OCI-LY3 (cell line): Measurements from ENCODE around the gene TPGS2.

Source experiments
- H2AFZ ChIP-seq: fragments of 200-600, 300-600 bp; shearing (Covaris generic); 2 replicates; pipeline ENCODE4 v1.6.0; 2014; ENCODE audit warnings: antibody characterized with exemption, low read depth, low read length
- H3K27ac ChIP-seq: fragments of 200-600, 300-600 bp; sonication (generic); 2 replicates; pipeline ENCODE4 v1.5.1; 2014; ENCODE audit warnings: mild to moderate bottlenecking, low read length, moderate library complexity, mixed read lengths
- H3K27me3 ChIP-seq: fragments of 200-600, 300-600 bp; sonication (generic); 2 replicates; pipeline ENCODE4 v1.6.1; 2014; ENCODE audit warnings: low read depth, low read length, mixed read lengths
- H3K36me3 ChIP-seq: fragments of 200-600, 300-600 bp; sonication (generic); replicated peaks from 2 replicates; pipeline ENCODE3; 2014; ENCODE audit warnings: low read depth, low read length, mixed read lengths
- H3K4me1 ChIP-seq: fragments of 300-600, 200-600 bp; sonication (generic); 2 replicates; pipeline ENCODE4 v1.6.1; 2014; ENCODE audit warnings: low read length, mixed read lengths
- H3K4me2 ChIP-seq: fragments of 200-600, 300-600 bp; sonication (generic); 2 replicates; pipeline ENCODE4 v1.6.1; 2014; ENCODE audit warnings: low read length, mixed read lengths
- H3K4me3 ChIP-seq: fragments of 300-600, 200-600 bp; sonication (generic); 2 replicates; pipeline ENCODE4 v1.5.1; 2014; ENCODE audit warnings: antibody characterized with exemption, mild to moderate bottlenecking, low read length, moderate library complexity
- H3K79me2 ChIP-seq: fragments of 300-600, 200-600 bp; shearing (Covaris generic); 2 replicates; pipeline ENCODE4 v1.6.1; 2014; ENCODE audit warnings: mild to moderate bottlenecking, low read length, mixed read lengths
- H3K9ac ChIP-seq: fragments of 300-600, 200-600 bp; shearing (Covaris generic); 2 replicates; pipeline ENCODE4 v1.6.0; 2014; ENCODE audit warnings: mild to moderate bottlenecking, low read length, moderate library complexity
- H3K9me3 ChIP-seq: fragments of 200-600, 300-600 bp; shearing (Covaris generic); 2 replicates; pipeline ENCODE4 v1.6.1; 2014; ENCODE audit warnings: low read length, mixed read lengths; ENCODE audit not compliant: insufficient read depth
- H4K20me1 ChIP-seq: fragments of 200-600, 300-600 bp; sonication (generic); 2 replicates; pipeline ENCODE4 v1.6.1; 2016; ENCODE audit warnings: low read length, mixed read lengths; ENCODE audit not compliant: insufficient read depth
- EZH2phosphoT487 ChIP-seq: fragments of 200-600 bp; shearing (Covaris generic); IDR thresholded peaks from 2 replicates; pipeline ENCODE4 v1.6.1; 2018; ENCODE audit warnings: antibody characterized with exemption, mixed run types, low read depth
- TF ChIP-seq, protein P1 (sequence below): fragments of 200-600, 300-600 bp; sonication (generic); IDR thresholded peaks from 2 replicates; pipeline ENCODE4 v1.5.1; 2014; ENCODE audit warnings: antibody characterized with exemption, low read length, low read depth

Gene TPGS2

DNA sequence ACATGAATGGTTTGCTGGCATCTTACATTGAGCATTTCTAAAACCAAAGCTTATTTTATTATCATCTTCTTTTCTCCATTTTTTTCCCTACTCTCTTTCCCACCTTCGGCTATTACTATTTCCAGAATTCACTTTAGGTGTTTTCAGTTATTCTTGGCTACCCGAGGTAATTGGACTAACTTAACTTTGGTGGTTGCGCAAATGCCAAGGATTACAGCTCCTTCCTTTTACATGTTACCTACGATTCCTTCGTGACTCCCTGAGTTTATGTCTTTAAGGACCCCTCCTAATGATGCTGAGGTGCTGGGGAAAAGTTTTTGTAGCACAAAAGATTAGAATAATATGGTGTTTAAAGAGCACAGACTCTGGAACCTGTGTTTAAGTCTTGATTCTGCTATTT, 14.4 kb upstream of the TPGS2 start:
- Histone ChIP-seq H3K4me2 (no peak overlapping the region), H3K27ac (no peak overlapping the region), H3K4me1 (no peaks in the 10 kb centered on the region), H3K36me3 (peaks cover 14% of the 10 kb centered on the region), H3K79me2 (no peaks in the 10 kb centered on the region), H3K9me3 (no peaks in the 10 kb centered on the region), H2AFZ (no peak overlapping the region), H3K4me3 (no peak overlapping the region), H3K27me3 (no peaks in the 10 kb centered on the region), H4K20me1 (no peaks in the 10 kb centered on the region), H3K9ac (no peak overlapping the region)
- TF ChIP-seq, protein P1, sequence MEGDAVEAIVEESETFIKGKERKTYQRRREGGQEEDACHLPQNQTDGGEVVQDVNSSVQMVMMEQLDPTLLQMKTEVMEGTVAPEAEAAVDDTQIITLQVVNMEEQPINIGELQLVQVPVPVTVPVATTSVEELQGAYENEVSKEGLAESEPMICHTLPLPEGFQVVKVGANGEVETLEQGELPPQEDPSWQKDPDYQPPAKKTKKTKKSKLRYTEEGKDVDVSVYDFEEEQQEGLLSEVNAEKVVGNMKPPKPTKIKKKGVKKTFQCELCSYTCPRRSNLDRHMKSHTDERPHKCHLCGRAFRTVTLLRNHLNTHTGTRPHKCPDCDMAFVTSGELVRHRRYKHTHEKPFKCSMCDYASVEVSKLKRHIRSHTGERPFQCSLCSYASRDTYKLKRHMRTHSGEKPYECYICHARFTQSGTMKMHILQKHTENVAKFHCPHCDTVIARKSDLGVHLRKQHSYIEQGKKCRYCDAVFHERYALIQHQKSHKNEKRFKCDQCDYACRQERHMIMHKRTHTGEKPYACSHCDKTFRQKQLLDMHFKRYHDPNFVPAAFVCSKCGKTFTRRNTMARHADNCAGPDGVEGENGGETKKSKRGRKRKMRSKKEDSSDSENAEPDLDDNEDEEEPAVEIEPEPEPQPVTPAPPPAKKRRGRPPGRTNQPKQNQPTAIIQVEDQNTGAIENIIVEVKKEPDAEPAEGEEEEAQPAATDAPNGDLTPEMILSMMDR, result no peak
- no peak for TF ChIP-seq EZH2phosphoT487

- Histone ChIP-seq H3K4me2 (no peak overlapping the region), H3K9me3 (no peaks in the 10 kb centered on the region), H3K36me3 (peaks cover 22% of the 10 kb centered on the region), H3K4me3 (no peak overlapping the region), H2AFZ (no peak overlapping the region), H3K27me3 (no peaks in the 10 kb centered on the region), H3K9ac (no peak overlapping the region), H3K79me2 (no peaks in the 10 kb centered on the region), H4K20me1 (no peaks in the 10 kb centered on the region), H3K27ac (no peak overlapping the region), H3K4me1 (no peaks in the 10 kb centered on the region)
- TF ChIP-seq EZH2phosphoT487, result no peak
- TF ChIP-seq, protein P1, result no peak
Observed at GRCh38 chr18:36839835-36840234, 11.0 kb upstream of the TPGS2 start.

DNA sequence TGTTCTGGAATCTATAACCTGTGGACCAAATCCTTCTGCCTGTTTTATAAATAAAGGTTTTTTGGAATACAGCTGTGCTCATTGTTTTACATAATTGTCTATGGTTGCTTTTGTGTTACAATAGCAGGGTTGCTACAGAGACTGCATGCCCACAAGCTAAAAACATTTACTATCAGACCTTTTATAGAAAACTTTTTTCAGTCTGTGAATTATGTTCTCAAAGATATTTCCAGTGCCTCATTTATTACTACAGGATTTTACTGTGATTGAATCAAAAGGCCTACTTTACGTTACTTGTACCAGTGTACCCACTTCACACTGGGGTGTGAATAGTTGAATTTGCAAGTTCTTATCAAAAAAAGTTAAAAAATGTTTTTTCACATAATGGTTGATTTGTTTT, 7.1 kb upstream of the TPGS2 start:
- Histone ChIP-seq H3K27me3 (no peaks in the 10 kb centered on the region), H3K9ac (no peak overlapping the region), H3K4me2 (no peak overlapping the region), H3K4me1 (no peaks in the 10 kb centered on the region), H3K27ac (no peak overlapping the region), H3K79me2 (no peaks in the 10 kb centered on the region), H3K9me3 (no peaks in the 10 kb centered on the region), H3K4me3 (no peak overlapping the region), H3K36me3 (peaks cover 19% of the 10 kb centered on the region), H2AFZ (no peak overlapping the region), H4K20me1 (no peaks in the 10 kb centered on the region)
- TF ChIP-seq, protein P1, result no peak
- TF ChIP-seq EZH2phosphoT487, result no peak

GRCh38 chr18:36833120-36833519, 4.3 kb upstream of the TPGS2 start:
- Histone ChIP-seq H3K4me2 (no peak overlapping the region), H3K36me3 (peaks cover 11% of the 10 kb centered on the region), H3K4me1 (peaks cover 8% of the 10 kb centered on the region), H3K79me2 (peaks cover 14% of the 10 kb centered on the region), H3K27ac (no peak overlapping the region), H4K20me1 (no peaks in the 10 kb centered on the region), H3K4me3 (no peak overlapping the region), H3K9ac (no peak overlapping the region), H2AFZ (no peak overlapping the region), H3K27me3 (no peaks in the 10 kb centered on the region), H3K9me3 (no peaks in the 10 kb centered on the region)
- TF ChIP-seq, protein P1, result no peak
- TF ChIP-seq EZH2phosphoT487, result no peak
